OCI-LY7 (cell line): ENCODE results near the gene CPB2. TPM values are rescaled to one million over a fixed set of nuclear protein-coding genes. Genes with fewer than 3 reads are reported as not detected.

Source experiments
- BruUV-seq: library from RNA; stranded (reverse); fragments of 400-500 nt; replicated peaks from 2 replicates; lab custom pipeline; 2021; lab: Mats Ljungman, UMichigan
- CTCF ChIA-PET: fragments of 300-600 bp; sonication (Branson Sonifier 250); formaldehyde crosslinking; loops from one replicate; lab custom pipeline; 2022; ENCODE audit warnings: antibody characterized with exemption; ENCODE audit not compliant: unreplicated experiment; lab: Charles Lee
- POLR2A ChIA-PET: fragments of 300-600 bp; sonication (Branson Sonifier 250); formaldehyde crosslinking; loops from one replicate; lab custom pipeline; 2022; ENCODE audit warnings: antibody characterized with exemption; lab: Charles Lee
- DNase-seq: peaks from one replicate; pipeline ENCODE4 v3.0.0-alpha.2; 2015; ENCODE audit warnings: low spot score
- H2AFZ ChIP-seq: fragments of 200-600 bp; sonication (generic), shearing (Covaris generic); 2 replicates; pipeline ENCODE4 v1.6.1; 2014; ENCODE audit warnings: mild to moderate bottlenecking, antibody characterized with exemption, low read length, moderate library complexity
- H3K27ac ChIP-seq: fragments of 200-600 bp; sonication (generic); 2 replicates; pipeline ENCODE4 v1.5.1; 2014; ENCODE audit warnings: mixed run types, low read depth, mild to moderate bottlenecking, moderate library complexity, low read length, inconsistent platforms; ENCODE audit not compliant: poor library complexity, severe bottlenecking
- H3K36me3 ChIP-seq: fragments of 200-600 bp; sonication (generic); 2 replicates; pipeline ENCODE4 v1.6.1; 2014; ENCODE audit warnings: mild to moderate bottlenecking, antibody characterized with exemption, low read length, moderate library complexity, mixed read lengths; ENCODE audit not compliant: insufficient read depth
- H3K4me1 ChIP-seq: fragments of 200-600 bp; sonication (generic); 2 replicates; pipeline ENCODE4 v1.5.1; 2014; ENCODE audit warnings: mild to moderate bottlenecking, low read length; ENCODE audit not compliant: insufficient read depth, poor library complexity, severe bottlenecking
- H3K4me2 ChIP-seq: fragments of 200-600 bp; sonication (generic); 2 replicates; pipeline ENCODE4 v1.6.1; 2014; ENCODE audit warnings: mild to moderate bottlenecking, low read length
- H3K4me3 ChIP-seq: fragments of 200-600 bp; sonication (generic); 2 replicates; pipeline ENCODE4 v1.5.1; 2014; ENCODE audit warnings: mild to moderate bottlenecking, low read depth, low read length; ENCODE audit not compliant: poor library complexity, severe bottlenecking
- H3K79me2 ChIP-seq: fragments of 200-600 bp; sonication (generic); 2 replicates; pipeline ENCODE4 v1.6.1; 2016; ENCODE audit warnings: low read depth, mild to moderate bottlenecking, low read length, moderate library complexity, mixed read lengths; ENCODE audit not compliant: insufficient read depth
- H3K9me2 ChIP-seq: fragments of 200-600 bp; sonication (generic); 2 replicates; pipeline ENCODE4 v1.6.1; 2016; ENCODE audit warnings: mild to moderate bottlenecking, low read length, mixed read lengths; ENCODE audit not compliant: insufficient read depth
- H3K9me3 ChIP-seq: fragments of 200-600 bp; sonication (generic); 2 replicates; pipeline ENCODE4 v1.6.1; 2014; ENCODE audit warnings: mild to moderate bottlenecking, mixed run types, low read length, mixed read lengths
- H4K20me1 ChIP-seq: fragments of 200-600 bp; sonication (generic); 2 replicates; pipeline ENCODE4 v1.6.1; 2014; ENCODE audit warnings: mild to moderate bottlenecking, antibody characterized with exemption, low read length, moderate library complexity, mixed read lengths; ENCODE audit not compliant: insufficient read depth
- EZH2phosphoT487 ChIP-seq: fragments of 200-600 bp; sonication (generic); IDR thresholded peaks from 2 replicates; pipeline ENCODE4 v1.6.1; 2018; ENCODE audit warnings: low read depth, borderline replicate concordance, mild to moderate bottlenecking, mixed run types, antibody characterized with exemption, low read length, moderate library complexity, mixed read lengths
- intact Hi-C: fragments of 100-400 bp; cut with micrococcal nuclease; formaldehyde crosslinking; loops from one replicate; pipeline ENCODE4 v1.10.0; 2022; ENCODE audit not compliant: unreplicated experiment
- total RNA-seq, 2 experiments: library from RNA; depleted of rRNA in 1 of 2; stranded (reverse); fragments of >200 nt in 1 of 2; shearing (Covaris generic) in 1 of 2; gene quantifications; 2 replicates each; pipeline ENCODE4 v1.2.3, GENCODE V29; 2014 to 2022
- TF ChIP-seq, protein P1 (sequence below): fragments of 200-600 bp; sonication (generic); conservative IDR thresholded peaks from 2 replicates; pipeline ENCODE4 v1.5.1; 2014; ENCODE audit warnings: mild to moderate bottlenecking, antibody characterized with exemption, low read length, moderate library complexity, mixed read lengths

The CPB2 gene
- total RNA-seq, 2 experiments from 2014 or later, result not detected

DNA sequence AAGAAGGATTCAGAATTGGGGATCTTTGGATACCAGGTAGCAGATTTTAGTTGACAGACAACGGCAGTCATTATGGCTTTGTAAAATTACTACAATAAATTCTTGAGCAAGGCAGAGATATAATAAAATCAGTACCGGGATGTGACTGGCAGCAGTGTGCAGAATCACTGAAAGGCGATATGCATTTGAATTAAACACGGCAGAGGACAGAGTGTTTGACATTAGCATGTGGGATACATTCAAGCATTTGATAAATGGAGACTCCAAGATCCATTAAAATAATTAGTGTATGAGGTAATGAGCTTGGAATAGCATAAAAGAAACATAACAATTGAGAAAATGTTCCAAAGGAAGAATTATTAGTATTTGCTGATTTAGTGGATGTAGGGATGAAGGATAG lies 40.3 kb upstream of the CPB2 start:
- H3K9me2 ChIP-seq, result no peaks in the 10 kb centered on the region
- TF ChIP-seq, protein P1, sequence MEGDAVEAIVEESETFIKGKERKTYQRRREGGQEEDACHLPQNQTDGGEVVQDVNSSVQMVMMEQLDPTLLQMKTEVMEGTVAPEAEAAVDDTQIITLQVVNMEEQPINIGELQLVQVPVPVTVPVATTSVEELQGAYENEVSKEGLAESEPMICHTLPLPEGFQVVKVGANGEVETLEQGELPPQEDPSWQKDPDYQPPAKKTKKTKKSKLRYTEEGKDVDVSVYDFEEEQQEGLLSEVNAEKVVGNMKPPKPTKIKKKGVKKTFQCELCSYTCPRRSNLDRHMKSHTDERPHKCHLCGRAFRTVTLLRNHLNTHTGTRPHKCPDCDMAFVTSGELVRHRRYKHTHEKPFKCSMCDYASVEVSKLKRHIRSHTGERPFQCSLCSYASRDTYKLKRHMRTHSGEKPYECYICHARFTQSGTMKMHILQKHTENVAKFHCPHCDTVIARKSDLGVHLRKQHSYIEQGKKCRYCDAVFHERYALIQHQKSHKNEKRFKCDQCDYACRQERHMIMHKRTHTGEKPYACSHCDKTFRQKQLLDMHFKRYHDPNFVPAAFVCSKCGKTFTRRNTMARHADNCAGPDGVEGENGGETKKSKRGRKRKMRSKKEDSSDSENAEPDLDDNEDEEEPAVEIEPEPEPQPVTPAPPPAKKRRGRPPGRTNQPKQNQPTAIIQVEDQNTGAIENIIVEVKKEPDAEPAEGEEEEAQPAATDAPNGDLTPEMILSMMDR, result no peak
- TF ChIP-seq EZH2phosphoT487, result no peak
- H2AFZ ChIP-seq, result no peak overlapping the region
- BruUV-seq, result no TSS peak
- H3K4me1 ChIP-seq, result no peaks in the 10 kb centered on the region
- ChIA-PET POLR2A (interaction anchor here (0.6 kb wide), 1 partner anchor 552 kb away, joined by 3 read pairs; no protein-coding TSS in a partner anchor), CTCF (interaction anchor here (0.5 kb wide), 1 partner anchor 408 kb away, joined by 6 read pairs; the partner anchor contains the start of gene LRCH1)
- H3K9me3 ChIP-seq, result no peaks in the 10 kb centered on the region
- no peak overlapping the region for H3K4me3 ChIP-seq
- DNase-seq, result no peak
- H4K20me1 ChIP-seq, result peaks cover 13% of the 10 kb centered on the region; the same call in 1 of the 2 replicates
- intact Hi-C loops, result no loop called here
- no peak overlapping the region for H3K4me2 ChIP-seq
- H3K27ac ChIP-seq, result no peak overlapping the region
- H3K36me3 ChIP-seq, result peaks cover 97% of the 10 kb centered on the region
- peaks cover 16% of the 10 kb centered on the region; the same call in 1 of the 2 replicates for H3K79me2 ChIP-seq

DNA sequence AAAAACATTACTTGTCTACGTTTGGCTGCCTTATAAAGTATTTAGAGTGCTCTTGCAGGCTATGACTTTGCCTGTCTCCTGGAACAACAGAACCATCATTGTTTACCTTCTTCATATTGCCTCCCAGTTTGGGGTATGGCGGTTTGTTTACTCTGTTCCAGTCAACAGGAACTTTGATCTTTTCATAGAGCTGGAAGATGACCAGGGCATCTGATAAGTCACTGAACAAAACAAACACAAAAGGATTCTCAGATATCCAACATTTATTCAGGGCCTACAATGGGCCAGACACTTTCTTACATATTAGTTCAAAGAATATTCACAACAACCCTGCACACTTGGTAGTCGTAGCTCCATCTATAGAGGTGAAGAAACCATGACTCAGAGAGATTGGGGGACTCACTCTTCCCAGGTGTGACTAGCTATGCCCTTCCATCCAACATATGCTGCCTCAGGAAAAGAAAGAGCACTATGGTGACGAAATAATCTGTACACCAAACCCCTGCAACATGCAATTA lies 38.4 kb upstream of the CPB2 start:
- H4K20me1 ChIP-seq, result peaks cover 13% of the 10 kb centered on the region; the same call in 1 of the 2 replicates
- no peak overlapping the region for H3K4me2 ChIP-seq
- TF ChIP-seq, protein P1, result no peak
- no peak for TF ChIP-seq EZH2phosphoT487
- H3K9me2 ChIP-seq, result no peaks in the 10 kb centered on the region
- ChIA-PET CTCF (no interaction called here), POLR2A (interaction anchor here (0.9 to 1.4 kb wide), 2 partner anchors 24 to 170 kb away, joined by 3 read pairs; no protein-coding TSS in a partner anchor)
- no TSS peak for BruUV-seq
- intact Hi-C loops, result loop anchor here (2.0 kb wide), 1 partner anchor 14 kb away; no protein-coding TSS in a partner anchor
- no peak for DNase-seq
- no peak overlapping the region for H3K27ac ChIP-seq
- H3K79me2 ChIP-seq, result peaks cover 16% of the 10 kb centered on the region; the same call in 1 of the 2 replicates
- no peak overlapping the region for H3K4me3 ChIP-seq
- no peak overlapping the region for H2AFZ ChIP-seq
- peaks cover 97% of the 10 kb centered on the region for H3K36me3 ChIP-seq
- no peaks in the 10 kb centered on the region for H3K4me1 ChIP-seq
- no peaks in the 10 kb centered on the region for H3K9me3 ChIP-seq

DNA sequence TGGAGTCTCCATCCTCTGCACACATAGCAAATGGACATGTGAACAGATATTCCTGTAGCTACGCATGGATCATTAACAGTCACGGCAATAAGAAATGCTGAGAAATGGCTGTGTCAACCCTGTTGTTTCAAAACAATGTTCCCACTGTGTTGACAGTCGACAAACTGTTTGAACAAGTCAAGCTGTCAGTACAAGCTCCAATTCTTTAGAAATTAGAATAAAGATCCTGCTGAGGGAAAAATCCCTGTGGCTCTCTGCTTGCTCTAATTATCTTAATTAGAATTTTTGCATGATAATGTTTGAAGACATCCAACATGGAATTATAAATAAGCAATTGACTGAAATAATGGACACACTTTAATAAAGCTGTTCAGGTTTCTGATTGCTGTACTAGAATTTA lies 37.9 kb upstream of the CPB2 start:
- Histone ChIP-seq H3K4me2 (no peak overlapping the region), H3K4me1 (no peaks in the 10 kb centered on the region), H2AFZ (no peak overlapping the region), H4K20me1 (peaks cover 13% of the 10 kb centered on the region; the same call in 1 of the 2 replicates), H3K9me2 (no peaks in the 10 kb centered on the region), H3K36me3 (peaks cover 97% of the 10 kb centered on the region), H3K9me3 (no peaks in the 10 kb centered on the region), H3K79me2 (peaks cover 16% of the 10 kb centered on the region; the same call in 1 of the 2 replicates), H3K27ac (no peak overlapping the region), H3K4me3 (no peak overlapping the region)
- DNase-seq, result no peak
- ChIA-PET POLR2A (interaction anchor here (0.7 to 1.4 kb wide), 3 partner anchors 24 to 883 kb away, joined by 3 read pairs; no protein-coding TSS in a partner anchor), CTCF (interaction anchor here (1.3 kb wide), 1 partner anchor 16 kb away, joined by 3 read pairs; no protein-coding TSS in a partner anchor)
- TF ChIP-seq, protein P1, result no peak
- no peak for TF ChIP-seq EZH2phosphoT487
- no TSS peak for BruUV-seq
- intact Hi-C loops, result loop anchor here (2.0 kb wide), 1 partner anchor 14 kb away; no protein-coding TSS in a partner anchor
